ENCODE data around the gene PTPN13.
"Not testable (repeated sequence)": the region's sequence is repeated elsewhere in the genome, so short reads cannot be mapped to it uniquely, and the experiment has no call there.

Gene PTPN13

DNA sequence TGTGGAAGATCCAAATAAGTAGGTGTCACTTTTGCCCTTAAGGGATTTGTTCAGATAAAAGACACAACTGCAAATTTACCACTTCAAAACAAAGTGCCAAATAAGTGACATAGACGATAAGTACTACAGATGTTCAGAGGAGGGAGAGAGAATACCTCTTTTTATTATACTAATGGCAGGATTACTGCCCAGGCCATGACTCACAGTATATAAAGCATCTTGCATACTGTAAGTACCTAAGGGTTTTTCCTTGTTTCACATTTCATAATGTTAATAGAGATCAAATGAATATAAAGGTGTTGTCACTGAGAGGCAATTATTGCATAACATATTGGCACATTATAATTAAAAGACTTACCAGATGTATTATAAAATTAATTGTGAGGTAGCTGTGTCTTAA is 46.4 kb downstream of the PTPN13 start:
- H3K36me3 ChIP-seq (replicated peaks): no peaks in the 10 kb centered on the region
- H3K27me3 ChIP-seq (replicated peaks): no peaks in the 10 kb centered on the region
- TF ChIP-seq, protein P1, sequence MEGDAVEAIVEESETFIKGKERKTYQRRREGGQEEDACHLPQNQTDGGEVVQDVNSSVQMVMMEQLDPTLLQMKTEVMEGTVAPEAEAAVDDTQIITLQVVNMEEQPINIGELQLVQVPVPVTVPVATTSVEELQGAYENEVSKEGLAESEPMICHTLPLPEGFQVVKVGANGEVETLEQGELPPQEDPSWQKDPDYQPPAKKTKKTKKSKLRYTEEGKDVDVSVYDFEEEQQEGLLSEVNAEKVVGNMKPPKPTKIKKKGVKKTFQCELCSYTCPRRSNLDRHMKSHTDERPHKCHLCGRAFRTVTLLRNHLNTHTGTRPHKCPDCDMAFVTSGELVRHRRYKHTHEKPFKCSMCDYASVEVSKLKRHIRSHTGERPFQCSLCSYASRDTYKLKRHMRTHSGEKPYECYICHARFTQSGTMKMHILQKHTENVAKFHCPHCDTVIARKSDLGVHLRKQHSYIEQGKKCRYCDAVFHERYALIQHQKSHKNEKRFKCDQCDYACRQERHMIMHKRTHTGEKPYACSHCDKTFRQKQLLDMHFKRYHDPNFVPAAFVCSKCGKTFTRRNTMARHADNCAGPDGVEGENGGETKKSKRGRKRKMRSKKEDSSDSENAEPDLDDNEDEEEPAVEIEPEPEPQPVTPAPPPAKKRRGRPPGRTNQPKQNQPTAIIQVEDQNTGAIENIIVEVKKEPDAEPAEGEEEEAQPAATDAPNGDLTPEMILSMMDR (IDR thresholded peaks at IDR 0.05; ENCODE audit: low read depth, low read length, missing control alignments): no peak
- no peak for DNase-seq
- no peak overlapping the region for H3K27ac ChIP-seq
- no peak overlapping the region for H3K4me3 ChIP-seq (ENCODE audit: low read depth, low read length)
- in situ Hi-C loops (cut with HindIII; ENCODE audit: low pct_ligation_motif_present, low sequenced_read_pairs): no loop called here

DNA sequence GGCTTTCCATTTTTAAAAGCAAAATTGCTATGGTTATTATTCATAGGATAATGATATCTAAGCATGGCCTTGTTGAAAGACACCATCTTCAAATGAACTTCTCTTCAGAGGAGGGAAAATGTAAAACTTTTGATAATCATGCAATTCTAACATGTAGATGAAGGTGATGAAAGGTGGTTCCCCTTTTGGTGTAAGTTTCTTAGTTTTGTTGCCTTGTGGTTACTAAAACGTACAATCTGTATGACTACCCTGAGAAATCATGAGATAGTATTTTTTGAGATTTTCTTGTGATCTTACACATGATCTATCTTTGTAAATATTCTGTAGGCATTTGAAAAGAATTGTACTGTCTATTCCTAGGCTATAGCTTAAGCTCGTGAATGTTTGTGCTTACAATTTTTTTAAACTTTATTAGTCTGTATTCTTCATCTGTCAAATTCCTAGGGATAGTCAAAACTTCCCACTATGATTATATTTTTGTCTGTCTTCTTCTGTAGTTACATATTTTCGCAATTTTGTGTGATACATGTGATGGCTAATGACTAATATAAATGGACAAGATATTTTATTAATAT is 47.5 kb downstream of the PTPN13 start:
- TF ChIP-seq, protein P1 (IDR thresholded peaks at IDR 0.05; ENCODE audit: low read depth, low read length, missing control alignments): no peak
- no peak for DNase-seq
- no peaks in the 10 kb centered on the region for H3K36me3 ChIP-seq (replicated peaks)
- no peak overlapping the region for H3K27ac ChIP-seq
- in situ Hi-C loops (cut with HindIII; ENCODE audit: low pct_ligation_motif_present, low sequenced_read_pairs): no loop called here
- no peak overlapping the region for H3K4me3 ChIP-seq (ENCODE audit: low read depth, low read length)
- H3K27me3 ChIP-seq (replicated peaks): no peaks in the 10 kb centered on the region

DNA sequence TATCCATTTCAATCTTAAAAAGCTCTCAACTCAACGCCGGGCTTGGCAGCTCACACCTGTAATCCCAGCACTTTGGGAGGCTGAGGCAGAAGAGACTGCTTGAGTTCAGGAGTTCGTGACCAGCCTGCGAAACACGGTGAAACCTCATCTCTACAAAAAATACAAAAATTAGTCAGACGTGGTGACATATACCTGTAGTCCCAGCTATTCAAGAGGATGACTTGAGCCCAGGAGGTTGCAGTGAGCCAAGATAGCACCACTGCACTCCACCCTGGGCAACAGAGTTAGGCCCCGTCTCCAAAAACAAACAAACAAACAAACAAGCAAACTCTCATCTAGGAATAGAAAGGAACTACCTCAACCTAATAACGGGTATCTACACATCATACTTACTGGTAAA is 50.8 kb downstream of the PTPN13 start:
- no peak overlapping the region for H3K4me3 ChIP-seq (ENCODE audit: low read depth, low read length)
- DNase-seq: no peak
- TF ChIP-seq, protein P1 (IDR thresholded peaks at IDR 0.05; ENCODE audit: low read depth, low read length, missing control alignments): no peak
- H3K36me3 ChIP-seq (replicated peaks): no peaks in the 10 kb centered on the region
- no peak overlapping the region for H3K27ac ChIP-seq
- in situ Hi-C loops (cut with HindIII; ENCODE audit: low pct_ligation_motif_present, low sequenced_read_pairs): no loop called here
- no peaks in the 10 kb centered on the region for H3K27me3 ChIP-seq (replicated peaks)

DNA sequence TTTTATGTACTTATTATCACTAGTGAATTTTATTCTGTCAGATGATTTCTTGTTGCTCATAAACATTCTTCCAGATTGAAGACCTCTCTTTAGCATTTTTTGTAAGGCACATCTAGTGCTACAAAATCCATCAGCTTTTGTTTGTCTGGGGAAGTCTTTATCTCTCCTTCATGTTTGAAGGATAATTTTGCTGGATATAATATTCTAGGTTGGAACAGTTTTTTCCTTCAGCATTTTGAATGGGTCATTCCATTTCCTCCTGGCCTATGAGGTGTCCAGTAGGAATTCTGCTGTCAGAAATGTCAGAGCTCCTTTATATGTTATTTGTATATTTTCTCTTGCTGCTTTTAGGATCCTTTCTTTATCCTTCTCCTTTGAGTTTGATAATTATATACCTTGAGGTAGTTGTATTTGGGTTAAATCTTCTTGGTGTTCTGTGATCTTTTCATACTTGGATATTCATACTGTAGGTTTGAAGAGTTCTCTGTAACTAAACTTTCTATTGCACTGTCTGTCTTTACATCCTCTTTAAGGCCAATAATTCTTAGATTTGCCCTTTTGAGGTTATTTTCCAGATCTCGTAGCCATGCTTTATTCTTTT is 58.3 kb downstream of the PTPN13 start:
- in situ Hi-C loops (cut with HindIII; ENCODE audit: low pct_ligation_motif_present, low sequenced_read_pairs): no loop called here
- no peak for DNase-seq
- Histone ChIP-seq H3K27me3 (replicated peaks) (no peaks in the 10 kb centered on the region), H3K4me3 (ENCODE audit: low read depth, low read length) (no peak overlapping the region), H3K27ac (no peak overlapping the region), H3K36me3 (replicated peaks) (no peaks in the 10 kb centered on the region)
- TF ChIP-seq, protein P1 (IDR thresholded peaks at IDR 0.05; ENCODE audit: low read depth, low read length, missing control alignments): no peak

DNA sequence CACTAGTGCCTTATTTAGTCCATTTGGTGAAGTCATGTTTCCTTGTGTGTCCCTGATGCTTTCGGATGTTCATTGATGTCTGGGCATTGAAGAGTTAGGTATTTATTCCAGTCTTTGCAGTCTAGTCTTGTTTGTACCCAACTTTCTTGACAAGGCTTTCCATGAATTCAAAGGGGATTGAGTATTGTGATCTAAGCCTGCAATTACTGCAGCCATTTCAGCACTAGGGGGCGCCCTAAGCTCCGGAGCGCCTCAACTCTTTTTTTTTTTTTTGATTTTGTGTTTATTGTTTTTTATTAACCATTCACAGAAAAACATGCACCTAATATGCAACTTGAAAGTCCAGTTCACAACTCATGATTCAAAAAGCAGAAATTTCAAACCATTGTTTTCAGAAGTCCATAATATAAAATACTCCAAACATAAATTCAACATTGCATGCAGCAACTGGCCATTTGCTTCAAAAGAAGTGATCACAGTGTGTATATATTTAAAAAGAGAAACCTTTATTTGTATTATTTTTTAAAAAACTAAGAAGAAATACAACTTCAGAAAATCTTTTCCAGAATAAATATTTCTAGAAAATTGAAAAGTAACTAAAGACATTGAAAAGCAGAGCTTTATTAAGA is 59.2 kb downstream of the PTPN13 start:
- Histone ChIP-seq H3K27ac (no peak overlapping the region), H3K4me3 (ENCODE audit: low read depth, low read length) (no peak overlapping the region), H3K36me3 (replicated peaks) (no peaks in the 10 kb centered on the region), H3K27me3 (replicated peaks) (no peaks in the 10 kb centered on the region)
- TF ChIP-seq, protein P1 (IDR thresholded peaks at IDR 0.05; ENCODE audit: low read depth, low read length, missing control alignments): peak; percentile 63
- in situ Hi-C loops (cut with HindIII; ENCODE audit: low pct_ligation_motif_present, low sequenced_read_pairs): no loop called here
- no peak for DNase-seq

DNA sequence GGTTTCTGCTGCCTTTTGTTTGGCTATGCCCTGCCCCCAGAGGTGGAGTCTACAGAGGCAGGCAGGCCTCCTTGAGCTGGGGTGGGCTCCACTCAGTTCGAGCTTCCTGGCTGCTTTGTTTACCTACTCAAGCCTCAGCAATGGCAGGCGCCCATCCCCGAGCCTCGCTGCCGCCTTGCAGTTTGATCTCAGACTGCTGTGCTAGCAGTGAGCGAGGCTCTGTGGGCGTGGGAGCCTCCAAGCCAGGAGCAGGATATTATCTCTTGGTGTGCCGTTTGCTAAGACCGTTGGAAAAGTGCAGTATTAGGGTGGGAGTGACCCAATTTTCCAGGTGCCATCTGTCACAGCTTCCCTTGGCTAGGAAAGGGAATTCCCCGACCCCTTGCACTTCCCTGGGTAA is 62.7 kb downstream of the PTPN13 start:
- in situ Hi-C loops (cut with HindIII; ENCODE audit: low pct_ligation_motif_present, low sequenced_read_pairs); H3K27me3 ChIP-seq (replicated peaks); H3K27ac ChIP-seq; DNase-seq; H3K4me3 ChIP-seq (ENCODE audit: low read depth, low read length); H3K36me3 ChIP-seq (replicated peaks): not testable (repeated sequence)
